ENCODE measurements around the gene NEO1.

The NEO1 gene

GRCh38 chr15:73246898-73247297, 194.6 kb downstream of the NEO1 start:
- no peak for DNase-seq (ENCODE audit: insufficient read length)
- TF ChIP-seq POLR2AphosphoS5 (IDR thresholded peaks at IDR 0.05; ENCODE audit: low read depth, low read length): no peak
- no peak for TF ChIP-seq TAF1 (IDR thresholded peaks at IDR 0.05; ENCODE audit: borderline replicate concordance, low read depth, low read length)
- no peak for TF ChIP-seq POLR2A (IDR thresholded peaks at IDR 0.05; ENCODE audit: low read depth, low read length)
- FAIRE-seq: no peak

GRCh38 chr15:73247331-73247730, 195.1 kb downstream of the NEO1 start:
- TF ChIP-seq POLR2AphosphoS5 (IDR thresholded peaks at IDR 0.05; ENCODE audit: low read depth, low read length): no peak
- TF ChIP-seq TAF1 (IDR thresholded peaks at IDR 0.05; ENCODE audit: borderline replicate concordance, low read depth, low read length): no peak
- no peak for TF ChIP-seq POLR2A (IDR thresholded peaks at IDR 0.05; ENCODE audit: low read depth, low read length)
- FAIRE-seq (no peak), DNase-seq (ENCODE audit: insufficient read length) (no peak)

- FAIRE-seq (no peak), DNase-seq (ENCODE audit: insufficient read length) (no peak)
- TF ChIP-seq POLR2AphosphoS5 (IDR thresholded peaks at IDR 0.05; ENCODE audit: low read depth, low read length) (no peak), POLR2A (IDR thresholded peaks at IDR 0.05; ENCODE audit: low read depth, low read length) (no peak), TAF1 (IDR thresholded peaks at IDR 0.05; ENCODE audit: borderline replicate concordance, low read depth, low read length) (no peak)
These were observed 197.2 kb downstream of the NEO1 start for GRCh38 chr15:73249499-73249898.

DNA sequence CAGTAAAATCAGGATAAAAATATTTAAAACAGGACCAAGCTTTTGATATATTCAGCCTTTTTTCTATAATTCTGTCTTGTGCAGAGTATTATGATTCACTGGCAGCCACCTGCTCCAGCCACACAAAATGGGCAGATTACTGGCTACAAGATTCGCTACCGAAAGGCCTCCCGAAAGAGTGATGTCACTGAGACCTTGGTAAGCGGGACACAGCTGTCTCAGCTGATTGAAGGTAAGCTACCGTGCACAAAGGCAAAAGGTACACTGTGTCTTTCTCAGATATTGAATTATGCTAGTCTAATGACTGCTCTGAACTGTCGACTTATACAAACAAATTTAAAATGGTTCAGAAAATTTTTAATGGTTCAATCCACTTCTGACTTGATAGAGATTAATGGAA, 202.3 kb downstream of the NEO1 start:
- FAIRE-seq: no peak
- no peak for DNase-seq (ENCODE audit: insufficient read length)
- TF ChIP-seq TAF1 (IDR thresholded peaks at IDR 0.05; ENCODE audit: borderline replicate concordance, low read depth, low read length) (no peak), POLR2A (IDR thresholded peaks at IDR 0.05; ENCODE audit: low read depth, low read length) (no peak), POLR2AphosphoS5 (IDR thresholded peaks at IDR 0.05; ENCODE audit: low read depth, low read length) (no peak)

- DNase-seq (ENCODE audit: insufficient read length) (no peak), FAIRE-seq (no peak)
- TF ChIP-seq POLR2AphosphoS5 (IDR thresholded peaks at IDR 0.05; ENCODE audit: low read depth, low read length) (no peak), POLR2A (IDR thresholded peaks at IDR 0.05; ENCODE audit: low read depth, low read length) (no peak), TAF1 (IDR thresholded peaks at IDR 0.05; ENCODE audit: borderline replicate concordance, low read depth, low read length) (no peak)
These were observed 206.2 kb downstream of the NEO1 start for GRCh38 chr15:73258271-73259108.

DNA sequence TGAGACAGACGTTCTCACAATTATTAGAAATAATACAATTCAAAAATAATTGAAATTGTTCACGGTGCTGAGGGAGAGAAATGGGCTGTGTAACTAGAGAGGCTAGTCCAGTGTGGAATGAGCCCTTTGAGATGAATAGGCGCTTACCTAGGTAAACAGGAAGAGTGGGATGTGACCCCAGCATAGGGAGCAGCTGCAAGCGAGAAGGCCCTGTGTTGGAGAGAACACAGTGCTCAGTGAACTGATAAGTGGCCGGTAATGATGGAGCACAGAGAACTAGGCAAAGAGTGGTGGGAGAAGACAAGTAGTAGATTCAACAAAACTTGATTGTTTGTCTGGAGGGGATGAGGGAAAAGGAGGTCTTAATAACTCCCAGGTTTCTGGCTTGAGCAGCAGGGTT, 212.6 kb downstream of the NEO1 start:
- DNase-seq (ENCODE audit: insufficient read length): no peak
- TF ChIP-seq POLR2A (IDR thresholded peaks at IDR 0.05; ENCODE audit: low read depth, low read length) (no peak), POLR2AphosphoS5 (IDR thresholded peaks at IDR 0.05; ENCODE audit: low read depth, low read length) (no peak), TAF1 (IDR thresholded peaks at IDR 0.05; ENCODE audit: borderline replicate concordance, low read depth, low read length) (no peak)
- FAIRE-seq: no peak

DNA sequence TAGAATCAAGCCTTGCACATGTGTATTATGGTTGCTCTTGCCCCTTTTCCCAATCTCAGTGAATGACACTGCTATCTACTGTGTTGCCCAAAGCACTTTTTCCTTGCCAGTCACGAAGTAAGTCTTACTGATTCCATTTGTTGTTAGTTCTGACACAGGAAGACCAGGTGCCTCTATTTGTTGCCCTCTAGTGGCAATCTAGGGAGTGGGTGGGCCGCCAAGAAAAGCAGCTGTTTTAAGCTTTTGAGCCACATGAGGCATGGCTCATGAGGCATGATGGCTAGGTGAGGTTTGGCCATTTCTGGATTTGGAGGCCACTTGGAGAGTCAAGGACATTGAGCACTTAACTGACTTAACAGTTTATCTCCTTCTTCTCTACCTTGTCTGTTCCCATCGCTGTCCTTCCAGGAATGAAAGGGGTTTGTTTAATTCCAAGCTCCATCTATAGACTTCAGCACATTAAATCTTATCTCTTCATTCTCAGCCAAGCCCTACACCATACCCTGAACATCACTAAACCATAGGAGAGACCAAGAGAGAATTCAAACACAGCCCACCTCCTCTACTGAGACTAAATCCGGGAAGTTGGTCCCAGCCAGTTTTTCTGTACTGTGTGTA, 213.4 kb downstream of the NEO1 start:
- DNase-seq (ENCODE audit: insufficient read length) (no peak), FAIRE-seq (peak; percentile 87)
- no peak for TF ChIP-seq POLR2AphosphoS5 (IDR thresholded peaks at IDR 0.05; ENCODE audit: low read depth, low read length)
- no peak for TF ChIP-seq POLR2A (IDR thresholded peaks at IDR 0.05; ENCODE audit: low read depth, low read length)
- TF ChIP-seq TAF1 (IDR thresholded peaks at IDR 0.05; ENCODE audit: borderline replicate concordance, low read depth, low read length): no peak

DNA sequence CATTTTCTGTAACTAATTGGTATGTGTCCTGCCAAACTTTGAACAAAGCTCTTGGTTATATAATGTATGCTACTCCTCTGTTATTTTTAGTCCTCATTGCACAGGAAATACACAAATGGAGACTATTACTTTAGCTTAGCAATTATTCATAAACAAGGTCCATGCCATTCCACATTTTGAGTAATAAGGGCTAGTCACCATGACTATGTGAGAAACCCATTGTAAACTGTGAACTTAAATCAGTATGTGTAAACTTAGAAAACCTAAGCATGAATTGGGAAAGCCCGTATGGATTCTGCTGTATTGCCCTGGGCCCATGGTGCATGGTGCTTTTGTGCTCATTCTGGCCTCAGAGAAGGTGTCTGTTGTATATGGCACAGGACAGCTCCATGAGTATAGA, 216.2 kb downstream of the NEO1 start:
- no peak for FAIRE-seq
- TF ChIP-seq POLR2A (IDR thresholded peaks at IDR 0.05; ENCODE audit: low read depth, low read length) (no peak), TAF1 (IDR thresholded peaks at IDR 0.05; ENCODE audit: borderline replicate concordance, low read depth, low read length) (no peak), POLR2AphosphoS5 (IDR thresholded peaks at IDR 0.05; ENCODE audit: low read depth, low read length) (no peak)

GRCh38 chr15:73270366-73271097, 218.3 kb downstream of the NEO1 start:
- no peak for FAIRE-seq
- DNase-seq (ENCODE audit: insufficient read length): no peak
- no peak for TF ChIP-seq POLR2A (IDR thresholded peaks at IDR 0.05; ENCODE audit: low read depth, low read length)
- TF ChIP-seq TAF1 (IDR thresholded peaks at IDR 0.05; ENCODE audit: borderline replicate concordance, low read depth, low read length): no peak
- TF ChIP-seq POLR2AphosphoS5 (IDR thresholded peaks at IDR 0.05; ENCODE audit: low read depth, low read length): no peak

More for the DNA sequence above, 216.2 kb downstream of the NEO1 start:
- DNase-seq (ENCODE audit: insufficient read length): no peak

- DNase-seq (ENCODE audit: insufficient read length) (no peak), FAIRE-seq (peak; percentile 90)
These were observed 221.1 kb downstream of the NEO1 start for GRCh38 chr15:73273181-73274002.

DNA sequence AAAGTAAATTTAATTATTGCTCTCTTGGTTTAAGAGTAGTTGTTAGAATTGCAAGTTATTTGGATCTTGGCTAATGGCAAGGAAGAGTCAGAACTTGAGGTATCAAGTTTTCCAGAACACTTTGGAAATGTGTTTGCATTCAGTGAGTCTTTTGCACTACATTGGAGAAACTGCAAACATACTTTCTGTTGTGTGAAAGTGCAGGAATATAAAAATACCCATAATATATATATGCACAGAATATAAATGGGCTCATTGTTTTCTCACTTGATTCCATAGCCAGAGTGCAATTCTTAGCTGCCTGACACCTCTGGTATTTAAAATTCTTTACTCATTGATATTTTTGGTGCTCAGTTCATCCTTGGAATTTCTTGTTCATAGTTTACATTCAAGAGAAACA, 223.6 kb downstream of the NEO1 start:
- FAIRE-seq: no peak
- no peak for DNase-seq (ENCODE audit: insufficient read length)
- no peak for TF ChIP-seq POLR2AphosphoS5 (IDR thresholded peaks at IDR 0.05; ENCODE audit: low read depth, low read length)
- no peak for TF ChIP-seq TAF1 (IDR thresholded peaks at IDR 0.05; ENCODE audit: borderline replicate concordance, low read depth, low read length)
- TF ChIP-seq POLR2A (IDR thresholded peaks at IDR 0.05; ENCODE audit: low read depth, low read length): no peak

More at GRCh38 chr15:73273181-73274002, 221.1 kb downstream of the NEO1 start:
- TF ChIP-seq POLR2AphosphoS5 (IDR thresholded peaks at IDR 0.05; ENCODE audit: low read depth, low read length): no peak
- TF ChIP-seq TAF1 (IDR thresholded peaks at IDR 0.05; ENCODE audit: borderline replicate concordance, low read depth, low read length): no peak
- no peak for TF ChIP-seq POLR2A (IDR thresholded peaks at IDR 0.05; ENCODE audit: low read depth, low read length)

Measured in GM12892 (cell line).